Measurements from ENCODE around the gene ARHGEF33.

Gene ARHGEF33

GRCh38 chr2:38889575-38889974 is at the start of gene ARHGEF33:
Gene ARHGEF33 (plus strand): TSS chr2:38889875. CDS start chr2:38919448, 29,573 bp downstream.
- H3K27ac ChIP-seq: no peak within 1 kb of the TSS
- no peak for TF ChIP-seq CTCF (IDR thresholded peaks at IDR 0.05)
- no peak for TF ChIP-seq ZFX (IDR thresholded peaks at IDR 0.05; ENCODE audit: borderline replicate concordance)

GRCh38 chr2:38850045-38850444 is 39.6 kb upstream of the ARHGEF33 start:
- H3K27ac ChIP-seq: no peak overlapping the region
- no peak for TF ChIP-seq ZFX (IDR thresholded peaks at IDR 0.05; ENCODE audit: borderline replicate concordance)
- TF ChIP-seq CTCF (IDR thresholded peaks at IDR 0.05): no peak

- TF ChIP-seq CTCF (IDR thresholded peaks at IDR 0.05): no peak
- no peak for TF ChIP-seq ZFX (IDR thresholded peaks at IDR 0.05; ENCODE audit: borderline replicate concordance)
- no peak overlapping the region for H3K27ac ChIP-seq
Measured at GRCh38 chr2:38856165-38856564, 33.5 kb upstream of the ARHGEF33 start.

GRCh38 chr2:38862476-38862875 is 27.2 kb upstream of the ARHGEF33 start:
- H3K27ac ChIP-seq: peak overlapping the region; percentile 17; the same call in 1 of the 2 replicates
- no peak for TF ChIP-seq CTCF (IDR thresholded peaks at IDR 0.05)
- no peak for TF ChIP-seq ZFX (IDR thresholded peaks at IDR 0.05; ENCODE audit: borderline replicate concordance)

GRCh38 chr2:38863061-38863695 is 26.5 kb upstream of the ARHGEF33 start:
- H3K27ac ChIP-seq: peak overlapping the region; percentile 17; the same call in 1 of the 2 replicates
- TF ChIP-seq ZFX (IDR thresholded peaks at IDR 0.05; ENCODE audit: borderline replicate concordance) (no peak), CTCF (IDR thresholded peaks at IDR 0.05) (no peak)

- H3K27ac ChIP-seq: no peak overlapping the region
- TF ChIP-seq CTCF (IDR thresholded peaks at IDR 0.05) (no peak), ZFX (IDR thresholded peaks at IDR 0.05; ENCODE audit: borderline replicate concordance) (no peak)
Measured at GRCh38 chr2:38866773-38867443, 22.8 kb upstream of the ARHGEF33 start.

- no peak overlapping the region for H3K27ac ChIP-seq
- TF ChIP-seq CTCF (IDR thresholded peaks at IDR 0.05): no peak
- TF ChIP-seq ZFX (IDR thresholded peaks at IDR 0.05; ENCODE audit: borderline replicate concordance): no peak
Measured at GRCh38 chr2:38871432-38871831, 18.2 kb upstream of the ARHGEF33 start.

All from 22Rv1 (cell line).